Endodermal cell (in vitro differentiated cells): ENCODE data around the gene SAMD10. TPM values are rescaled to one million over a fixed set of nuclear protein-coding genes. Genes with fewer than 3 reads are reported as not detected.
"Not testable (repeated sequence)": the region's sequence is repeated elsewhere in the genome, so short reads cannot be mapped to it uniquely, and the experiment has no call there.

Experiments
- DNase-seq: peaks from one replicate; pipeline ENCODE4 v3.0.0-alpha.2; 2017
- H3K27ac ChIP-seq: 2 replicates; pipeline ENCODE4 v1.5.1; 2013; ENCODE audit warnings: mild to moderate bottlenecking, low read depth, low read length, moderate library complexity
- H3K27me3 ChIP-seq: 2 replicates; pipeline ENCODE4 v1.6.1; 2013; ENCODE audit warnings: mild to moderate bottlenecking, low read length, moderate library complexity; ENCODE audit not compliant: insufficient read depth, control insufficient read depth, poor library complexity, severe bottlenecking
- H3K36me3 ChIP-seq: 2 replicates; pipeline ENCODE4 v1.7.0; 2013; ENCODE audit warnings: mild to moderate bottlenecking, low read length, moderate library complexity; ENCODE audit not compliant: control insufficient read depth, insufficient read depth
- H3K4me1 ChIP-seq: one replicate; pipeline ENCODE4 v1.7.0; 2013; ENCODE audit warnings: low read length; ENCODE audit not compliant: control insufficient read depth, insufficient read depth
- H3K4me3 ChIP-seq: 2 replicates; pipeline ENCODE4 v1.5.1; 2013; ENCODE audit warnings: mild to moderate bottlenecking, low read length, moderate library complexity
- H3K9ac ChIP-seq: 2 replicates; pipeline ENCODE4 v1.6.1; 2013; ENCODE audit warnings: mild to moderate bottlenecking, low read length, moderate library complexity; ENCODE audit not compliant: poor library complexity, severe bottlenecking; ENCODE audit errors: extremely low read depth
- H3K9me3 ChIP-seq: 2 replicates; pipeline ENCODE4 v1.6.1; 2013; ENCODE audit warnings: mild to moderate bottlenecking, low read length, moderate library complexity; ENCODE audit not compliant: control insufficient read depth
- H3K27ac Mint-ChIP-seq: 2 replicates; pipeline ENCODE4 v1.8.0; 2020; ENCODE audit warnings: mixed read lengths
- H3K27me3 Mint-ChIP-seq: 2 replicates; pipeline ENCODE4 v1.8.0; 2021; ENCODE audit warnings: mild to moderate bottlenecking, mixed read lengths; ENCODE audit not compliant: insufficient read depth
- H3K36me3 Mint-ChIP-seq: 2 replicates; pipeline ENCODE4 v1.8.0; 2020; ENCODE audit warnings: low read depth, mixed read lengths
- H3K4me1 Mint-ChIP-seq: 2 replicates; pipeline ENCODE4 v1.8.0; 2020; ENCODE audit warnings: mixed read lengths
- H3K4me3 Mint-ChIP-seq: 2 replicates; pipeline ENCODE4 v1.8.0; 2020; ENCODE audit warnings: mild to moderate bottlenecking, moderate library complexity, mixed read lengths
- H3K9me3 Mint-ChIP-seq: 2 replicates; pipeline ENCODE4 v1.8.0; 2020; ENCODE audit warnings: mild to moderate bottlenecking, mixed read lengths
- WGBS, 2 experiments: methylation state at CpG; one replicate each; pipeline versions ENCODE4 v1.1.5 to v1.1.7; 2013; ENCODE audit warnings: missing lambda C conversion rate in 2 of 2, mixed read lengths in 1 of 2; ENCODE audit not compliant: insufficient coverage in 1 of 2, insufficient read length in 1 of 2; 5-methylcytosine and 5-hydroxymethylcytosine counted together
- total RNA-seq, 2 donors: library from RNA; stranded (reverse); fragmentation: NEBNext Ultra II Directional in 1 of 2; extraction: Animal tissue kit (Norgen Biotek cat#: 25700) in 1 of 2; gene quantifications; 2 replicates in 1 of 2; 3 replicates in 1 of 2; pipeline ENCODE4 v1.2.1, GENCODE V29; 2021
- TF ChIP-seq, protein P1 (sequence below): fragments of 200-600 bp; sonication (generic); conservative IDR thresholded peaks from 2 replicates; pipeline ENCODE4 v1.5.0; 2021; ENCODE audit warnings: antibody characterized with exemption, mild to moderate bottlenecking

SAMD10 gene
- total RNA-seq, 2 donors from 2014 or later: 5.6 to 6.0 TPM

DNA sequence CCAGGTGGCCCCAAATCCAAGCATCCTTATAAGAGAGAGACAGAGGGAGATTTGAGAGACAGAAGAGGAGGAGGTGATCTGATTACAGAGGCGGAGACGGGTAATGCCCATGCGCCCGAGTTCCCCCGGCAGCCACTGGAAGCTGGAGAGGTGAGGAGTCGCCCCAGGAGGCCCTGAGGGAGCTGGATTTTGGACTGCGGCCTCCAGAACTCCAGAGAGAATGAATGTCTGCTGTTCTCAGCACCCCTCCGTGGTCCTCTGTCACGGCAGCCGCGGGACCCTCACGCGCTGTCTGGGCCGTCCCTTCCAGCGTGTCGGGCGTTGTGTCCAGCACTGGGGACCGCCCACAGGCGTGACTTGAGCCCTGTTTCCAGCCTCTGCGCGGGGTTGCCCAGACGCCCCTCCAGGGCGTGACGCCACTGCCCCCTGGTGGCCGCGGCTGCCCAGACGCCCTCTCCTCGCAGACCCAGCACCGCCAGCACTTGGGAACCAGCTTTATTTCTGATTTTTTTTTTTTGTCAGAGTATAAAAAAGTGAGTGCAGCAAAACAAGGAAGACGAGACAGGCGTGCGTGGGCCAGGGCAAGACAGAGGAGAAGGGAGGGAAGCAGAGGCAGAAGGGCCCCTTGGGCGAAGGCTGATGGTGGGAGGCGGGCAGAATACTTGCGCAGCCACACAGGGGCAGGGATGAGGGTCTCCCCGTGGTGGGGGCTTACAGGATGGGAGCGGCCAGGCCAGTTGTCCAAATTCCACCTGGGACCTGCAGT is 5.6 kb downstream of the SAMD10 start:
- H3K9me3 Mint-ChIP-seq: peaks cover 1% of the 10 kb centered on the region
- Histone ChIP-seq H3K4me1 (peaks cover 1% of the 10 kb centered on the region), H3K9ac (no peak overlapping the region), H3K9me3 (no peaks in the 10 kb centered on the region), H3K27me3 (peaks cover 10% of the 10 kb centered on the region), H3K36me3 (no peaks in the 10 kb centered on the region), H3K4me3 (peak overlapping the region; percentile 58), H3K27ac (no peak overlapping the region)
- no peak overlapping the region for H3K27ac Mint-ChIP-seq
- peaks cover 2% of the 10 kb centered on the region for H3K4me1 Mint-ChIP-seq
- peaks cover 31% of the 10 kb centered on the region for H3K27me3 Mint-ChIP-seq
- TF ChIP-seq, protein P1, sequence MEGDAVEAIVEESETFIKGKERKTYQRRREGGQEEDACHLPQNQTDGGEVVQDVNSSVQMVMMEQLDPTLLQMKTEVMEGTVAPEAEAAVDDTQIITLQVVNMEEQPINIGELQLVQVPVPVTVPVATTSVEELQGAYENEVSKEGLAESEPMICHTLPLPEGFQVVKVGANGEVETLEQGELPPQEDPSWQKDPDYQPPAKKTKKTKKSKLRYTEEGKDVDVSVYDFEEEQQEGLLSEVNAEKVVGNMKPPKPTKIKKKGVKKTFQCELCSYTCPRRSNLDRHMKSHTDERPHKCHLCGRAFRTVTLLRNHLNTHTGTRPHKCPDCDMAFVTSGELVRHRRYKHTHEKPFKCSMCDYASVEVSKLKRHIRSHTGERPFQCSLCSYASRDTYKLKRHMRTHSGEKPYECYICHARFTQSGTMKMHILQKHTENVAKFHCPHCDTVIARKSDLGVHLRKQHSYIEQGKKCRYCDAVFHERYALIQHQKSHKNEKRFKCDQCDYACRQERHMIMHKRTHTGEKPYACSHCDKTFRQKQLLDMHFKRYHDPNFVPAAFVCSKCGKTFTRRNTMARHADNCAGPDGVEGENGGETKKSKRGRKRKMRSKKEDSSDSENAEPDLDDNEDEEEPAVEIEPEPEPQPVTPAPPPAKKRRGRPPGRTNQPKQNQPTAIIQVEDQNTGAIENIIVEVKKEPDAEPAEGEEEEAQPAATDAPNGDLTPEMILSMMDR: peak; percentile 99
- peaks cover 4% of the 10 kb centered on the region for H3K36me3 Mint-ChIP-seq
- WGBS, 2 experiments: 15 to 20% methylated on average over 24 to 37 of the region's 37 CpGs
- H3K4me3 Mint-ChIP-seq: peak overlapping the region; percentile 32
- peak; percentile 95 for DNase-seq

DNA sequence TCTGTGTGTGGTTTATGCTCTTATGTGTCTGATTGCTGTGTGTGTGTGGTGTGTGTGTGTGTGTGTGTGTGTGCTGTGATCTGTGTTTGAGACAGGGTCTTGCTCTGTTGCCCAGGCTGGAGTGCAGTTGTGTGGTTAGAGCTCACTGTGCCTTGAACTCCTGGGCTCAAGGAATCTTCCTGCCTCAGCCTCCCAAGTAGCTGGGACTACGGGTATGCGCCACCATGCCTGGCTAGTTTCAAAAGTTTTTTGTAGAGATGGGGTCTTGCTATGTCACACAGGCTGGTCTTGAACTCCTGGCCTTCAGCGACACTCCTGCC is 6.3 kb downstream of the SAMD10 start:
- no peak for DNase-seq
- H3K27me3 ChIP-seq: peaks cover 10% of the 10 kb centered on the region
- Mint-ChIP-seq H3K4me1 (peaks cover 3% of the 10 kb centered on the region), H3K27me3 (peaks cover 31% of the 10 kb centered on the region), H3K36me3 (peaks cover 8% of the 10 kb centered on the region), H3K9me3 (peaks cover 4% of the 10 kb centered on the region), H3K27ac (no peak overlapping the region), H3K4me3 (peak overlapping the region; percentile 32)
- no peak overlapping the region for H3K9ac ChIP-seq
- H3K4me1 ChIP-seq: peaks cover 4% of the 10 kb centered on the region
- peaks cover 2% of the 10 kb centered on the region for H3K9me3 ChIP-seq
- H3K27ac ChIP-seq: no peak overlapping the region
- no peak overlapping the region for H3K4me3 ChIP-seq
- H3K36me3 ChIP-seq: peaks cover 2% of the 10 kb centered on the region
- WGBS, 2 experiments: 96 to 100% methylated on average over 3 of the region's 3 CpGs
- TF ChIP-seq, protein P1: no peak

DNA sequence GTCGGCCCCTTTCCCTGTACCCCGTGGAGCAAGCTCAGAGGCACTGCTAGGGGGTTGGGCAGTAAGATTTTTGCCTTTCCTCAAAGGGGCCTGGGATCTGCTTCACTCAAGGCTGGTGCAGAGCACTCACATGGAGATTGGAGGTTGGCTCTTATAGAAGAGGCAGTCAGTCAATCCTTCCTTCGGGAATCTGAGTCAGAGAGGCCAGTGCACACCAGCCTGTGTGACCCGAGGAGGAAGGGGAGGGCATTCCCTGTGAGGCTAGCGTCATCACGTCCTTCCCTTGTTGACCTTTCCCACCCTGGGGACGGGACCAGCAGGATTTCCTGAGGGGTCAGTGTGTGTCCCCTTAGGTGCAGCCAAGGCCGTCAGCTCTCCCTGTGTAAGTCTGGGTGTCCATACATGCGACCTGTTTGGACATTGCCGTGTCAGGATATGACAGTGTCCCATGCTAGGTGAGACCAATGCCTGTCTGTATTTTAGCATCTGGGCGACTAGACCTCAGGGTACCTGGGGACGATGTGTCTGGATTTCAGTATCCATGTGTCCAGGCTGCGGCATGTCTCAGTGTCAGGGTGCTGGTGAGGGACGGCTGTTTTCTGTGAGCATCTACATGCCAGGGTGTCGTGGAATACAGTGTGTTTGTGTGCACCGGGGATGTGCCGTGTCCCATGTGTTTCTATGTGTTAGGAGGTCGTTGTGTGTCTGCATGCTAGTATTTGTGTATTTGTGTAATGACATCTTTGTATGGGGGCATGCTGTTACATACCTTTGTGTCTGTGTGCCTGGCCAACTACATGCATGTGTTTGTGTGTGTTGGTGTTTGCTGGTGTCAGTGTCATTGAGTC is 6.9 kb downstream of the SAMD10 start:
- Histone ChIP-seq H3K4me1 (peaks cover 4% of the 10 kb centered on the region), H3K4me3 (no peak overlapping the region), H3K36me3 (peaks cover 8% of the 10 kb centered on the region), H3K27ac (no peak overlapping the region), H3K27me3 (peaks cover 10% of the 10 kb centered on the region), H3K9ac (no peak overlapping the region), H3K9me3 (peaks cover 8% of the 10 kb centered on the region)
- H3K4me3 Mint-ChIP-seq: no peak overlapping the region
- WGBS, 2 experiments: 85 to 89% methylated on average over 15 to 18 of the region's 18 CpGs
- H3K9me3 Mint-ChIP-seq: peaks cover 4% of the 10 kb centered on the region
- TF ChIP-seq, protein P1: no peak
- peak; percentile 37 for DNase-seq
- peaks cover 3% of the 10 kb centered on the region for H3K4me1 Mint-ChIP-seq
- H3K36me3 Mint-ChIP-seq: peaks cover 13% of the 10 kb centered on the region
- H3K27me3 Mint-ChIP-seq: peaks cover 29% of the 10 kb centered on the region
- H3K27ac Mint-ChIP-seq: no peak overlapping the region

DNA sequence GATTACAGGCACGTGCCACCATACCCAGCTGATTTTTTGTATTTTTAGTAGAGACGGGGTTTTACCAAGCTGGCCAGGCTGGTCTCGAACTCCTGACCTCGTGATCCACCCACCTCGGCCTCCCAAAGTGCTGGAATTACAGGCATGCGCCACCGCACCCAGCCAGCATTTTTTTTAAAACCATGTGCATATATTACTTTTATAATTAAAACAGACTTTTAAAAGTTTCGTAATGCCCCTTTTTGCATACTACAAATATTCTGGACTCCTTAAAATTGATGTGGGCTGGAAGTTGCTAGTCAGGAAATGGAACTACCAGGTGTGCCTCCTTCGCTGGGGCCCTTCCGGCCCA is 7.5 kb downstream of the SAMD10 start:
- not testable (repeated sequence) for H3K4me3 Mint-ChIP-seq, DNase-seq, H3K27ac Mint-ChIP-seq, H3K9ac ChIP-seq, H3K4me1 Mint-ChIP-seq, H3K4me3 ChIP-seq, H3K4me1 ChIP-seq, H3K27me3 ChIP-seq, H3K9me3 Mint-ChIP-seq, H3K27ac ChIP-seq
- H3K27me3 Mint-ChIP-seq: peaks cover 28% of the 10 kb centered on the region
- Histone ChIP-seq H3K36me3 (peaks cover 14% of the 10 kb centered on the region), H3K9me3 (peaks cover 13% of the 10 kb centered on the region)
- WGBS, 2 experiments: 89 to 90% methylated on average over 2 to 9 of the region's 10 CpGs
- H3K36me3 Mint-ChIP-seq: peaks cover 18% of the 10 kb centered on the region
